ENCODE data around the gene SHB. TPM values are rescaled to one million over a fixed set of nuclear protein-coding genes. Genes with fewer than 3 reads are reported as not detected.

Gene SHB
- total and polyA plus RNA-seq, 2 experiments from 2014 or later, result 20.8 to 48.3 TPM

DNA sequence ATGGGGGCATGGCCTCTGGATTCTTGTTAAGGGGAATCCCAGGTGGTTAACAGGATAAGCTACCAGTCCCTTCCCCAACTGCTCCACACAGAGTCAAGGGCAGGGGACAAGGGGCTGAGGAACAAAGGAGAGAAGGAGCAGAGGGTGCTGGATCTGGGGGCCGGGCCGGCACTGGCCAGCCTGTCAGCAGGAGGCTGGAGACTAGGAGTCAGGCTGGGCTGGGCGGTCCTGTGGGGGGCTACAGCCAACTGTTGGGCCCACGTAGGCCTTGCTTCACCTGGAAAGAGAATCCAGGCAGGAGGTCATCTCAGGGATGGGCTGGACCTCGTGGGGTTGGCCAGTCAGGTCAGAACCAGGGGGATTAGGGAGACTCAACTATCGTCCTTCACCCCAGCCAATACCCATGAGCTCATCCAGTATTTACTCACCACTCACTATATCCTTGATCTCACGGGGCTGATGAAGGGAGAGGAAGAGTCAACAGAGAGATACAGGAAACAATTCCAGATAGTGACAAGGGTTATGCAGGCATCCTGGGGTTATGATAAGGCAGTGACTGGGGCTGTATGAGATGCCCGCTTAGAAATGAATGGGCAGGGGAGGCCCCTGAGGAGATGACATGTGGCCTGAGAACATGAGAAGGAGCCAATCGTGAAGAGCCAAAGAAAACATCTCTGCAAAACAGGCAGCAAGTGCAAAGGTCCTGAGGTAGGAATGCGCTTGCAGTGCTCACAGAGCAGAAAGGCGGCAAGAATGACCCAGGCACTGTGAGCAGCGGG is 117.2 kb downstream of the SHB start:
- Histone ChIP-seq H3K9me3 (ENCODE audit: low read depth) (no peaks in the 10 kb centered on the region), H3K4me1 (ENCODE audit: insufficient read depth) (peaks cover 5% of the 10 kb centered on the region), H4K20me1 (ENCODE audit: insufficient read depth, poor library complexity, severe bottlenecking) (no peaks in the 10 kb centered on the region), H3K79me2 (no peaks in the 10 kb centered on the region), H3K27me3 (no peaks in the 10 kb centered on the region), H2AFZ (no peak overlapping the region), H3K4me2 (no peak overlapping the region), H3K4me3 (no peak overlapping the region), H3K27ac (no peak overlapping the region), H3K36me3 (replicated peaks; ENCODE audit: insufficient read depth, low read depth) (no peaks in the 10 kb centered on the region), H3K9me2 (replicated peaks; ENCODE audit: insufficient read depth) (no peaks in the 10 kb centered on the region)
- WGBS (ENCODE audit: low lambda C conversion rate, missing lambda C conversion rate), result 84% methylated on average over 12 of the region's 12 CpGs
- DNase-seq (ENCODE audit: low spot score), result no peak
- TF ChIP-seq EZH2 (IDR thresholded peaks at IDR 0.05; ENCODE audit: borderline replicate concordance) (no peak), EZH2phosphoT487 (IDR thresholded peaks at IDR 0.05; ENCODE audit: low read depth, severe bottlenecking, unreplicated experiment) (no peak)
- TF ChIP-seq, protein P1, sequence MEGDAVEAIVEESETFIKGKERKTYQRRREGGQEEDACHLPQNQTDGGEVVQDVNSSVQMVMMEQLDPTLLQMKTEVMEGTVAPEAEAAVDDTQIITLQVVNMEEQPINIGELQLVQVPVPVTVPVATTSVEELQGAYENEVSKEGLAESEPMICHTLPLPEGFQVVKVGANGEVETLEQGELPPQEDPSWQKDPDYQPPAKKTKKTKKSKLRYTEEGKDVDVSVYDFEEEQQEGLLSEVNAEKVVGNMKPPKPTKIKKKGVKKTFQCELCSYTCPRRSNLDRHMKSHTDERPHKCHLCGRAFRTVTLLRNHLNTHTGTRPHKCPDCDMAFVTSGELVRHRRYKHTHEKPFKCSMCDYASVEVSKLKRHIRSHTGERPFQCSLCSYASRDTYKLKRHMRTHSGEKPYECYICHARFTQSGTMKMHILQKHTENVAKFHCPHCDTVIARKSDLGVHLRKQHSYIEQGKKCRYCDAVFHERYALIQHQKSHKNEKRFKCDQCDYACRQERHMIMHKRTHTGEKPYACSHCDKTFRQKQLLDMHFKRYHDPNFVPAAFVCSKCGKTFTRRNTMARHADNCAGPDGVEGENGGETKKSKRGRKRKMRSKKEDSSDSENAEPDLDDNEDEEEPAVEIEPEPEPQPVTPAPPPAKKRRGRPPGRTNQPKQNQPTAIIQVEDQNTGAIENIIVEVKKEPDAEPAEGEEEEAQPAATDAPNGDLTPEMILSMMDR (IDR thresholded peaks at IDR 0.05; ENCODE audit: poor library complexity), result no peak

DNA sequence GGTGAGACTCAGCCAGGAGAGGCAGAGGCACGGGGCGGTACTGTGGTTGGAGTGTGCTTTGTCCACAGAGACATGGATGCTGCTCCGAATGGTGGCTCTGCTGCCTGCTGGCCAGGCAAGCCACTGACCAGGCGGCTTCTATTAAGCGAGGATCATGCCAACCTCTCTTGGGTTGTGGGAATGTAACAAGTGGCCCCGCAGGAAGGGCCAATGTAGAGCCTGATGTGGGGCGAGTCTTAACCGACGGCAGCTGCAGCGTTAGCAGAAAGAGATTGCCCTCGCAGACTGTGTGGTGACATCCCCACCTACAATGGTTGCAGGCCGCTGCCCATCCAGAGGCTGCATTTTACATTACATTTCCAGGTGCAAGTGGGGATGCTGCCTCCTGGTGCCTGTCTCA is 118.5 kb downstream of the SHB start:
- H3K27ac ChIP-seq, result no peak overlapping the region
- no peak overlapping the region for H3K4me2 ChIP-seq
- no peaks in the 10 kb centered on the region for H3K9me2 ChIP-seq (replicated peaks; ENCODE audit: insufficient read depth)
- TF ChIP-seq EZH2phosphoT487 (IDR thresholded peaks at IDR 0.05; ENCODE audit: low read depth, severe bottlenecking, unreplicated experiment) (no peak), EZH2 (IDR thresholded peaks at IDR 0.05; ENCODE audit: borderline replicate concordance) (no peak)
- TF ChIP-seq, protein P1 (IDR thresholded peaks at IDR 0.05; ENCODE audit: poor library complexity), result no peak
- H4K20me1 ChIP-seq (ENCODE audit: insufficient read depth, poor library complexity, severe bottlenecking), result no peaks in the 10 kb centered on the region
- H3K36me3 ChIP-seq (replicated peaks; ENCODE audit: insufficient read depth, low read depth), result no peaks in the 10 kb centered on the region
- H3K9me3 ChIP-seq (ENCODE audit: low read depth), result no peaks in the 10 kb centered on the region
- no peaks in the 10 kb centered on the region for H3K27me3 ChIP-seq
- no peaks in the 10 kb centered on the region for H3K79me2 ChIP-seq
- DNase-seq (ENCODE audit: low spot score), result no peak
- H3K4me1 ChIP-seq (ENCODE audit: insufficient read depth), result peaks cover 5% of the 10 kb centered on the region
- no peak overlapping the region for H3K4me3 ChIP-seq
- WGBS (ENCODE audit: low lambda C conversion rate, missing lambda C conversion rate), result 94% methylated on average over 12 of the region's 12 CpGs
- no peak overlapping the region for H2AFZ ChIP-seq

DNA sequence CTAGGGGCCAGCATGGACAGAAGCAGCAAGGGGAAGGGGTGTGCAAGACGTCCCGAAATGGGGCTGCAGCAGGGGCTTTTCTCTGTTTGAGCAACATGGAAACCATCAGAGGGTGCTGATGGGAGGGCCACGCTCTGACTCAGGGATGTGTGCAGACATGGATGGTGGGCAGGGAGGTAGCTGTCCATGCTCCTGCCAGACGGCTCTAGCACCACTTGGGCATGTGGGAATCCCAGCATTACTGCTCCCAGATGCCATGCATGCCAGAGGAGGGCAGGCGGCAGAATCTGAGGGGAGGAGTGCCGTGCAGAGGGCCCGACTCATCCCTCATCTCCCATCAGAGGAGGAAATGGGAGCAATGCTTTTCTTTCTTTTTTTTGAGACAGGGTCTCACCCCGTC is 119.5 kb downstream of the SHB start:
- no peak overlapping the region for H3K4me2 ChIP-seq
- DNase-seq (ENCODE audit: low spot score), result no peak
- 89% methylated on average over 8 of the region's 8 CpGs for WGBS (ENCODE audit: low lambda C conversion rate, missing lambda C conversion rate)
- H3K27me3 ChIP-seq, result no peaks in the 10 kb centered on the region
- H3K9me3 ChIP-seq (ENCODE audit: low read depth), result no peaks in the 10 kb centered on the region
- no peak for TF ChIP-seq EZH2 (IDR thresholded peaks at IDR 0.05; ENCODE audit: borderline replicate concordance)
- TF ChIP-seq, protein P1 (IDR thresholded peaks at IDR 0.05; ENCODE audit: poor library complexity), result no peak
- TF ChIP-seq EZH2phosphoT487 (IDR thresholded peaks at IDR 0.05; ENCODE audit: low read depth, severe bottlenecking, unreplicated experiment), result no peak
- H3K9me2 ChIP-seq (replicated peaks; ENCODE audit: insufficient read depth), result no peaks in the 10 kb centered on the region
- peaks cover 13% of the 10 kb centered on the region for H3K4me1 ChIP-seq (ENCODE audit: insufficient read depth)
- no peak overlapping the region for H3K27ac ChIP-seq
- no peak overlapping the region for H3K4me3 ChIP-seq
- no peak overlapping the region for H2AFZ ChIP-seq
- H4K20me1 ChIP-seq (ENCODE audit: insufficient read depth, poor library complexity, severe bottlenecking), result no peaks in the 10 kb centered on the region
- no peaks in the 10 kb centered on the region for H3K36me3 ChIP-seq (replicated peaks; ENCODE audit: insufficient read depth, low read depth)
- no peaks in the 10 kb centered on the region for H3K79me2 ChIP-seq
